ENCODE results near the gene SYT1. TPM values are rescaled to one million over a fixed set of nuclear protein-coding genes. Genes with fewer than 3 reads are reported as not detected.

The SYT1 gene
- total RNA-seq, 4 donors from 2014 or later: 4.1 to 10.0 (median 6.7) TPM

DNA sequence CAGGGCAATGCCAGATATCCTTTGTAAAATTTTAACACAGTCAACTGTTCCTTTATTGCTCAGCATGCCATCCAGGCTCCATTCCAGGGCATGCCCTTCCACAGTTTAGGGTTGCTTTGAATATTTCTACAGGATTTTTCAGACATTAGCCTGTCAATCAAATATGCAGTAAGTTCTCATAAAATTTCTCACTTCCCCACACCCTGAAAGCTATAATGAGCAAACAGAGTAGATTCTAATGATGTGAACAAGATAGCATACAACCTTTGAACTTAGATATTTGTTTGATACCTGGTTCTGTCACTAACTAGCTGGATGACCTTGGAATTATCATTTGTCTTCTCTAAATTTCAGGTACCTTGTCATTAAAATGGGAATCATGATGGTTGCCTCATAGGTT, 251.2 kb downstream of the SYT1 start:
- DNase-seq (ENCODE audit: extremely low spot score): no peak
- no peaks in the 10 kb centered on the region for H3K27me3 ChIP-seq
- no peak overlapping the region for H3K4me3 ChIP-seq
- TF ChIP-seq POLR2A (IDR thresholded peaks at IDR 0.05; ENCODE audit: low read depth) (no peak), POLR2AphosphoS5 (IDR thresholded peaks at IDR 0.05) (no peak), EP300 (IDR thresholded peaks at IDR 0.05) (no peak)
- TF ChIP-seq, protein P1, sequence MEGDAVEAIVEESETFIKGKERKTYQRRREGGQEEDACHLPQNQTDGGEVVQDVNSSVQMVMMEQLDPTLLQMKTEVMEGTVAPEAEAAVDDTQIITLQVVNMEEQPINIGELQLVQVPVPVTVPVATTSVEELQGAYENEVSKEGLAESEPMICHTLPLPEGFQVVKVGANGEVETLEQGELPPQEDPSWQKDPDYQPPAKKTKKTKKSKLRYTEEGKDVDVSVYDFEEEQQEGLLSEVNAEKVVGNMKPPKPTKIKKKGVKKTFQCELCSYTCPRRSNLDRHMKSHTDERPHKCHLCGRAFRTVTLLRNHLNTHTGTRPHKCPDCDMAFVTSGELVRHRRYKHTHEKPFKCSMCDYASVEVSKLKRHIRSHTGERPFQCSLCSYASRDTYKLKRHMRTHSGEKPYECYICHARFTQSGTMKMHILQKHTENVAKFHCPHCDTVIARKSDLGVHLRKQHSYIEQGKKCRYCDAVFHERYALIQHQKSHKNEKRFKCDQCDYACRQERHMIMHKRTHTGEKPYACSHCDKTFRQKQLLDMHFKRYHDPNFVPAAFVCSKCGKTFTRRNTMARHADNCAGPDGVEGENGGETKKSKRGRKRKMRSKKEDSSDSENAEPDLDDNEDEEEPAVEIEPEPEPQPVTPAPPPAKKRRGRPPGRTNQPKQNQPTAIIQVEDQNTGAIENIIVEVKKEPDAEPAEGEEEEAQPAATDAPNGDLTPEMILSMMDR (IDR thresholded peaks at IDR 0.05): no peak
- H3K27ac ChIP-seq (replicated peaks in 1 of 4): no peak overlapping the region
- H3K4me1 ChIP-seq: no peaks in the 10 kb centered on the region
- intact Hi-C loops (cut with DNase I): no loop called here
- H3K36me3 ChIP-seq: no peaks in the 10 kb centered on the region
- no peaks in the 10 kb centered on the region for H3K9me3 ChIP-seq

DNA sequence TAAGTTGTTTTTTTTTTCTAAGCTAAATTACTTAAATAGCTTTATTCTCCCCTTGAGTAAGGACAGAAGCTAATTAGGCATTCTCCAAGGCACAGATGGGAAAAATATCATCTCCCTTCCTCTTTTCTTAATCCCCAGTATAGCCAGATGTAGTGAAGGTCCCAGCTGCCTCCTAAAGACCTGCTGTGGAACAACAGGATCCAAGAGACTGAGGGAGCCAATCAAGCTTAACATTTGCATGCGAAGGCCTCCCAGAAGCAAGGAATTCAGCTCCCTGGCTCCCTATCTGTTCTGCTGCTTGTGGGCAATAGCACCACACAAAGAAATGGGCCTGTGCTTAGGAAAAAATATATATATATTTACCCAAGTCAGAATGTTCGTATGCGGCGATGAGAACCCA, 255.2 kb downstream of the SYT1 start:
- DNase-seq (ENCODE audit: extremely low spot score): no peak
- TF ChIP-seq POLR2AphosphoS5 (IDR thresholded peaks at IDR 0.05) (no peak), EP300 (IDR thresholded peaks at IDR 0.05) (no peak), POLR2A (IDR thresholded peaks at IDR 0.05; ENCODE audit: low read depth) (no peak)
- TF ChIP-seq, protein P1 (IDR thresholded peaks at IDR 0.05): no peak
- Histone ChIP-seq H3K4me3 (no peak overlapping the region), H3K36me3 (no peaks in the 10 kb centered on the region), H3K9me3 (no peaks in the 10 kb centered on the region), H3K27me3 (no peaks in the 10 kb centered on the region), H3K27ac (replicated peaks in 1 of 4) (no peak overlapping the region), H3K4me1 (no peaks in the 10 kb centered on the region)
- intact Hi-C loops (cut with DNase I): no loop called here
- 94% methylated on average over 4 of the region's 4 CpGs for WGBS

DNA sequence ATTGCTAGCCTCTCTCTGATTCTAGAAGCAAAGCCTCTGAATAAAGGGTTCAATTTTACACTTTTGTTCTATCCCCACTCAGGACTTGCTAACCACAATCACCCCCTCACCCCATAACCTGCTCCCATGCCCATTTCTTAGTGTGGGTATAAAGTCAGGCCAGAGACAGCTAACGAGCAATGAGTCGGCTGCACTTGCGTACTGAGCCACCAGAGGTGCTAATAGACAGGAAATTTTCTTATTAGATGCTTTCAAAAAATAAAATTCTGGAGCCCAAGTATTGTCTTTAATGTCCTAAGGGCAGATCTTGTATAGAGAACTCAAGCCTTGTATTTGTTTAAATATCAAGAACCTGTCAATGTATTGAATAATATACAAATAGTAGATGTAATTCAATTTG, 256.9 kb downstream of the SYT1 start:
- DNase-seq (ENCODE audit: extremely low spot score): no peak
- H3K36me3 ChIP-seq: no peaks in the 10 kb centered on the region
- H3K9me3 ChIP-seq: no peaks in the 10 kb centered on the region
- no peak overlapping the region for H3K4me3 ChIP-seq
- WGBS: 78% methylated on average over 3 of the region's 3 CpGs
- TF ChIP-seq POLR2A (IDR thresholded peaks at IDR 0.05; ENCODE audit: low read depth) (no peak), EP300 (IDR thresholded peaks at IDR 0.05) (no peak), POLR2AphosphoS5 (IDR thresholded peaks at IDR 0.05) (no peak)
- TF ChIP-seq, protein P1 (IDR thresholded peaks at IDR 0.05): no peak
- intact Hi-C loops (cut with DNase I): no loop called here
- no peak overlapping the region for H3K27ac ChIP-seq (replicated peaks in 1 of 4)
- H3K27me3 ChIP-seq: no peaks in the 10 kb centered on the region
- no peaks in the 10 kb centered on the region for H3K4me1 ChIP-seq

DNA sequence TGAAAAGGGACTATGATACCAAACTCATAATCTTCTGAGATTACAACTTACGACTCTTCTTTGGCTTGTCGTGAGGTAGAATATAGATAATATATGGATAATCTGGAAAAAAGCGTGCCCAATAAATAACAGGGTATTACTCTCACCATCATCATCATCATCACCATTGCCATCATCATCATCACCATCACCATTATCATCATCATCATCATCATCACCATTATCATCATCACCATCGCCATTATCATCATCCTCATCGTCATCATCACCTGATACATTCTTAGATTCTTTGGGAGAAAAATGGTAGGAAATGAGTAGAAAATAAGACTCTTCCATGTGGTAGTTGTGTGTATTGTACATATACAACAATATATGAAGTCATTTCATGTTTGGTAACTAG, 259.8 kb downstream of the SYT1 start:
- H3K4me1 ChIP-seq: no peaks in the 10 kb centered on the region
- DNase-seq (ENCODE audit: extremely low spot score): no peak
- 96% methylated on average over 5 of the region's 5 CpGs for WGBS
- no peaks in the 10 kb centered on the region for H3K9me3 ChIP-seq
- H3K36me3 ChIP-seq: no peaks in the 10 kb centered on the region
- H3K27ac ChIP-seq (replicated peaks in 1 of 4): no peak overlapping the region
- intact Hi-C loops (cut with DNase I): no loop called here
- no peak for TF ChIP-seq POLR2A (IDR thresholded peaks at IDR 0.05; ENCODE audit: low read depth)
- no peak for TF ChIP-seq EP300 (IDR thresholded peaks at IDR 0.05)
- TF ChIP-seq, protein P1 (IDR thresholded peaks at IDR 0.05): no peak
- H3K4me3 ChIP-seq: no peak overlapping the region
- H3K27me3 ChIP-seq: no peaks in the 10 kb centered on the region

DNA sequence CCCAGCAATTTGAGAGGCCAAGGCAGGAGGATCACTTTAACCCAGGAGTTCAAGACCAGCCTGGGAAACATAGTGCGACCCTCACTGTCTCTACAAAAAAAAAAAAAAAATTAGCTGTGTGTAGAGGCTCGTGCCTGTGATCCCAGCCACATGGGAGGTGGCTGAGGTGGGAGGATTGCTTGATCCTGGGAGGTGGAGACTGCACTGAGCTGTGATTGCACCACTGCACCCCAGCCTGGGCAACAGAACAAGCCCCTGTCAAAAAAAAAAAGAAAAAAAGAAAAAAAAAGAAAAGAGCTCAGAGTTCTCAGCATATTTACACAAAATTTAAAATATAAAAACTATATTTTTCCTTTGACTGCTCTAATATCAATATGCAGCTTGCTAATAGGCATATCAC, 260.8 kb downstream of the SYT1 start:
- TF ChIP-seq, protein P1 (IDR thresholded peaks at IDR 0.05): no peak
- TF ChIP-seq POLR2A (IDR thresholded peaks at IDR 0.05; ENCODE audit: low read depth) (no peak), POLR2AphosphoS5 (IDR thresholded peaks at IDR 0.05) (no peak), EP300 (IDR thresholded peaks at IDR 0.05) (no peak)
- Histone ChIP-seq H3K27ac (replicated peaks in 1 of 4) (no peak overlapping the region), H3K36me3 (no peaks in the 10 kb centered on the region), H3K4me1 (no peaks in the 10 kb centered on the region), H3K9me3 (no peaks in the 10 kb centered on the region), H3K27me3 (no peaks in the 10 kb centered on the region), H3K4me3 (no peak overlapping the region)
- 81% methylated on average over 2 of the region's 2 CpGs for WGBS
- DNase-seq (ENCODE audit: extremely low spot score): no peak
- intact Hi-C loops (cut with DNase I): no loop called here
